VCaP (cell line): Measurements from ENCODE around the gene FBN1.

Experiments used
- H3K27ac ChIP-seq: fragments of 450-650 bp; 2 replicates; pipeline ENCODE4 v1.5.1; 2017
- TF ChIP-seq, protein P1 (sequence below): fragments of 450-650 bp; conservative IDR thresholded peaks from 2 replicates; pipeline ENCODE4 v1.5.1; 2017; ENCODE audit warnings: mild to moderate bottlenecking, moderate library complexity

The FBN1 gene

GRCh38 chr15:48679952-48680351 lies 34.4 kb upstream of the FBN1 start:
- no peak overlapping the region for H3K27ac ChIP-seq
- TF ChIP-seq, protein P1, sequence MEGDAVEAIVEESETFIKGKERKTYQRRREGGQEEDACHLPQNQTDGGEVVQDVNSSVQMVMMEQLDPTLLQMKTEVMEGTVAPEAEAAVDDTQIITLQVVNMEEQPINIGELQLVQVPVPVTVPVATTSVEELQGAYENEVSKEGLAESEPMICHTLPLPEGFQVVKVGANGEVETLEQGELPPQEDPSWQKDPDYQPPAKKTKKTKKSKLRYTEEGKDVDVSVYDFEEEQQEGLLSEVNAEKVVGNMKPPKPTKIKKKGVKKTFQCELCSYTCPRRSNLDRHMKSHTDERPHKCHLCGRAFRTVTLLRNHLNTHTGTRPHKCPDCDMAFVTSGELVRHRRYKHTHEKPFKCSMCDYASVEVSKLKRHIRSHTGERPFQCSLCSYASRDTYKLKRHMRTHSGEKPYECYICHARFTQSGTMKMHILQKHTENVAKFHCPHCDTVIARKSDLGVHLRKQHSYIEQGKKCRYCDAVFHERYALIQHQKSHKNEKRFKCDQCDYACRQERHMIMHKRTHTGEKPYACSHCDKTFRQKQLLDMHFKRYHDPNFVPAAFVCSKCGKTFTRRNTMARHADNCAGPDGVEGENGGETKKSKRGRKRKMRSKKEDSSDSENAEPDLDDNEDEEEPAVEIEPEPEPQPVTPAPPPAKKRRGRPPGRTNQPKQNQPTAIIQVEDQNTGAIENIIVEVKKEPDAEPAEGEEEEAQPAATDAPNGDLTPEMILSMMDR = no peak

DNA sequence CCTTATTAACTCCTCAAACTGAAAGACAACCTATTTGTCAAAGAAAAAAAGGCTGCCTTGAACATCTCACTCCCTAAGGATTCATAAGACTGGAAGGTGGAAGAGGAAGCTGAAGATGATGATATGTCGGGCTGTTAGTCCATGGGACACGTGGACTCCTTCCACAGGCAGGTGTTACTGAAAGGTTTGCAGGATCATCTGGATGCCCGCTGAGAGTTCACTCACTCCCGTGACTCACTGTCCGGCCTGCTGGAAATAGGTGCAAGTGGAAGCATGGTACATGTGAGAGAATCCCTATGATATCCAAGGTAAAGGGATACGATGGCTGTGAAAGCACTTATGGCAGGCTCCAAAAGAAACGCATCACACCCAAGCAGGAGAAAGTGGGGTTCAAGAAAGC lies 33.3 kb upstream of the FBN1 start:
- H3K27ac ChIP-seq = no peak overlapping the region
- TF ChIP-seq, protein P1 = no peak

- H3K27ac ChIP-seq = no peak overlapping the region
- TF ChIP-seq, protein P1 = no peak
Measured at GRCh38 chr15:48677821-48678220, 32.3 kb upstream of the FBN1 start.

DNA sequence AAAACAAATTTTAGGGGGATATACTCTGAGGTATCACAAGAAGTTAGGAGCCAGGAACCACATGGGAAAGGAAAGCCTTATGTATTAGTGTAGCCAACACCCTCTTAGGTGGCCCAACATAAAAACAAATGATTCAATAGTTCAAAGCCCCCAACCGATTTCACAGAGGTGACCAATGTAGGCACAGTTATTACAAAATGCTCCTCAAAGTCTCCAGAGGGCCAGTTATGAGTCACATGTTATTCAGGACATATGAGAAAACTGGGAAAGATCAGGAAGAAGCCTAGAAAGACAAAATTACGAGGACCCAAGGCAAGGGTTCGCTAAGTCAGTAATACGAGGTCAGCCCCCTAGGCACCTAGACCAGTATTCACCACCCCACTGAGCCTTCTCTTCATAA lies 29.9 kb upstream of the FBN1 start:
- TF ChIP-seq, protein P1 = no peak
- no peak overlapping the region for H3K27ac ChIP-seq

- no peak overlapping the region for H3K27ac ChIP-seq
- TF ChIP-seq, protein P1 = no peak
Measured at GRCh38 chr15:48674876-48675275, 29.4 kb upstream of the FBN1 start.

GRCh38 chr15:48672206-48672605 lies 26.7 kb upstream of the FBN1 start:
- TF ChIP-seq, protein P1 = no peak
- H3K27ac ChIP-seq = no peak overlapping the region

DNA sequence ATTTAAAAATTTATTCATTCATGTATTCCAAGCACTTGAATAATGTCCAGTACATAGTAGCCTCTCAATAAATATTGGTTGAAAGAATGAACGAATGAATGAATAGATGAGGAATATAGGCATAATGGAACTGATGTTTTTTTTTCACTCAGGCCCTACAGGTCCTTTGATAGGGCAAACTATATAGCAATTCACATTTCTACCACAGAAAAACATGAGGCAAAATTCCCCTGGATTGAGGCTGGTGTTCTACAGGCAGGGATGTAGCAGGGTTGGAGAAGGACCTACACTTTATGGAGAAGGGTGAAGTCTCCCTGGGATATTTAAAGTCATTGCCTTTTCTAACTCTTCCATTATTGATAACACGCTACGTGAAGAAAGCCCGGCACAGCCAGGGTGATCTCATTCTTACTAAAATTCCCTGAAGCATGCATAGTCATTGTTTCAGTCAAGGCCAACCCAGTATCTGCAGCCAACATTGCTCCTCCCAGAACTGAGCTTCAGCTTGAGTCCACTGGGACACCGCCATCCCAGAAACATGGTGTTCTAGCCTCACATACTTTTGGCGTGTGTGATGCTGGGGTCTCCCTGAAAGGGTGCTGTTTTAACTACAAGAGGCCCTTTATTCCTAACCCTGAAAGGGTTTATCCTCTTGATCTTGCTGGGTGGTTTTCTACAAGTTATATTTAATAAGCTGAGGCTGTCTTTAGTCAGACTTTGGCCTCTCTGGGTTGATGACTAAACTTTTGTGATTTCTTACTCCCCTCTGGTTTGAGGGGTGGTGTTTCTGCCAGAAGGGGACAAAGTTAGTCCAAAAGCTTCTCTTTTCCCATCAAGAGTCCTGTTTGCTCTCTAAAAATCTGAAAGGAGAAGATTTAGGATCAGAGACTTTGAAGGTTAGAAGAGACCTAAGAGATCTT lies 25.9 kb upstream of the FBN1 start:
- TF ChIP-seq, protein P1 = no peak
- H3K27ac ChIP-seq = no peak overlapping the region
